Activated CD8-positive, alpha-beta memory T cell treated with anti-CD3 and anti-CD28 coated beads for 1 hour (primary cell): ENCODE data around the gene DNAJC8.

Experiments
- DNase-seq, 2 donors: peaks; one replicate each; pipeline ENCODE4 v3.0.0-alpha.2; 2020; ENCODE audit warnings: low read depth in 1 of 2; ENCODE audit errors: extremely low read depth in 1 of 2

The DNAJC8 gene

GRCh38 chr1:28205243-28205642, 27.6 kb downstream of the DNAJC8 start:
- no peak for DNase-seq

DNA sequence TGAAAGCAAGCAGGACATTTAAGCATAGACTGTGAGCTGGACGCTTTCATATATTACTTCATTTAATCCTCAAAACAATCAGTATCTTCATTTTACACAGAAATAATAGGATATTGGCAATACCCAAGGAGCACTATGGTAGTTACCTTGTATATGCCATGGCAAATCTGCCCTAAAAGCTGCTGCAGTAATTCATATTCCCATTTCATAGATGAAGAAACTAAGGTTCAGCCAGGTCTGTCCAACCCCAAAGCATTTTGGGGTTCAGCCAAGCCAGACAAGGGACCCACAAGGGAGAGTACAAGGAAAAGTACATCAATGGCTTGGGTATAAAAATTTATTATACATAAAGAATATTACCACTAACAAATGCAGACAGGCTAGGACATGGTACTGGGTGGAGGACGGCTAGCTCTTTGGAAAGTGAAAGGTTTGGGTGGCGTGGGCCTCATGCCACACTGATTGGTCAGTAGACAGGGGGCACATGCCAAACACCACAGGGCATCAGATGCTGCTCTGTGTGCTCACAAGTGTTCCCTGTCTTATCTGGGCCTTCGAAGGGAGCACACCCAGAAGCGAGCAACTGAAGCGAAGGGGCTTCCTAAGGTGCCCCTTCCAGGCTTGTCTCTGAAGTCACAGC, 32.5 kb downstream of the DNAJC8 start:
- no peak for DNase-seq

- peak; percentile 13 to 19 for DNase-seq
Observed at GRCh38 chr1:28199328-28200233, 33.2 kb downstream of the DNAJC8 start.

GRCh38 chr1:28197682-28198415, 35.0 kb downstream of the DNAJC8 start:
- DNase-seq, result no peak

DNA sequence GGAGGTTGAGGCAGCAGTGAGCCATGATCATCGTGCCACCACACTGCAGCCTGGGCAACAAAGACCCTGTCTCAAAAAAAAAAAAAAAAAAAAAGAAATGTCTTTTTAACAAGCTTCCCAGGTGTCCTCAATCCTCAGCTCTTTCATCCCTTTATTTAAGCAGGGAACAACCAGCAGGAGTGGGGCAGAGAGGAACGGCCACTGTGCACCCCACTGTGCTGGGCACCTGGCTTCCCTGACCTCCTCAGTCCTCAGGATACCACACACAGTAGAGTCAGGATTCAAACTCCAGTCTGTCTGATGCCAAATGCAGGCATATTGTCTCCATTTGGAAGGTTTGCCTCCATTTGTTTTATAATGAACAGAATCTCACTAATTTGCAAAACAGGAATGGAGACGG, 36.5 kb downstream of the DNAJC8 start:
- DNase-seq, result no peak

DNA sequence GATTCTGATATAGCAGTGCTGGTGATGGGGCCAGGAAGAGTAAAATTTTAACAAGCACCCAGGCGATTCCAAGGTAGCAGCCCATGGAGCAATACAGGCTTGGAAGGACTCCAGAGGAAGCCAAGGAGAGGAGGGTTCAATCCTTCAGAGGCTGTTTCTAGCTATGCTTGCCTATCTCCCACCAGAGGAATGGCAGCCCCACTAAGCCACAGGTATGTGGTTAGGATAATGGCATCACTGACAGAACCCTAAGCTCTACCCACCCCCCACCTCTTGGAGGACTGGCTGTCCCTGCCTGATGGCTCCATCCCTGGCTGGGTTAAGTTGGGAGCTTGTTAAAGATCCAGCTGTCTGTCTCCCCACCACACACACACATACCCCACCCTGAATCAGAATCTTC, 37.0 kb downstream of the DNAJC8 start:
- DNase-seq, result no peak

DNA sequence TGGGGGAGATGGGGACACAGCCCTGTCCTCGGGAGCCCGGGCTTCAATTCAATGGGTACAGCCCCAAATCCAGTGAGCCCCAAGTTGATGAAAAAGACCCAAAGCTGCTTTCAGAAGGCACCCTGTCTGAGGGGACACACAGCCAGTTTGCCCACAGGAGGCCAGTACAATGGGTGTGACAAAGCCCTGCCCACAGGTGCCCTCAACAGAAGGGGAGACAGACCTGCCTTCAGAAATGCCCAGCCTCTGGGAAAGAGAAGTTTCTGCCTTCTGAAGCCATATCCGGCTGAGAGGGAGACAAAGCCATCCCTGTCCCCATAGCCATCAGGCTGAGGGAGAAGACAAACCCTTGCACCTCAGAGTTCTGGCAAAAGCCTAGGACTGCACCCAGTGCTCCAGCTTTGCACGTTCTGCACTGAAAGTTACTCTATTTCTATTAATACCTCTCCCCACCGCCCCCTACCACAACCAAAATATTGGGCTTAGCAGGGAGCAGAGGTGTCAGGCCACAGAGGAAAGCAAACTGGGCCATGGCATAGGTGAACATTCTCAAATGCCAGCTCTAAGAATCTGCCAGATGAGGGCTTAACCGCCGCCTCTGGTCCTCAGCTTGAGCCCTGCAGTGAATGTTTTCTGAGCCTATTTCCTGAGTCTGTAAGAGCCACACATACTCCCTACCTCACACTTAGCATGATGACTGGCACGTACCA, 38.3 kb downstream of the DNAJC8 start:
- no peak for DNase-seq

GRCh38 chr1:28193701-28194161, 39.1 kb downstream of the DNAJC8 start:
- DNase-seq, result no peak

DNA sequence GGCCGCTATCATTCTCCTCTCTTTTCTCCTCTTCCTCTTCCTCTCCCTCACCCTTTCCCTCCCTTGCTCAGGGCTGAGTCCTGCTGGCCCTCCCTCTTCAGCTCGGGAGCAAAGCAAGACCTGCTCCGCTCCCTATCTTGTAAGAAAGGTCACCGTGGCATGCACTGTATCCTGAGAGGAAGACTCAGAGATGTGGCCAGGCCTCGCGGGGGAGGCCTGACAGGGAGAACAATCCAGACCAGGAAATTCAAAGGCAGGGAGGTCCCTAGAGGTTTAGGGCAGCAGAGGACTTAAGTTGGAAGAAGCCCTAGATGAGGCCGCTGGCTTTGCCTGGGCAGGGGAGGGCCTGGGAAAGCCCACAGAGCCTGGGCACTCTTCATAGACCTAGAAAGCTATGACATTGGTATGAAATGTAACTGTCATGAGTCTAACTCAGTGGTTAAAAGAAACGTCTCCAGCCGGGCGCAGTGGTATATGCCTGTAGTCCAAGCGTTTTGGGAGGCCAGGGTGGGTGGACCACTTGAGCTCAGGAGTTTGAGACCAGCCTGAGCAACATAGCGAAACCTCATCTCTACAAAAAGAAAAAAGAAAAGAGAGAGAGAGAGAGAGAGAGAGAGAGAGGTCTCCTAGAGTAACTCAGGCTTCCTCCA, 41.7 kb downstream of the DNAJC8 start:
- no peak for DNase-seq

GRCh38 chr1:28190337-28190979, 42.4 kb downstream of the DNAJC8 start:
- DNase-seq, result no peak

DNA sequence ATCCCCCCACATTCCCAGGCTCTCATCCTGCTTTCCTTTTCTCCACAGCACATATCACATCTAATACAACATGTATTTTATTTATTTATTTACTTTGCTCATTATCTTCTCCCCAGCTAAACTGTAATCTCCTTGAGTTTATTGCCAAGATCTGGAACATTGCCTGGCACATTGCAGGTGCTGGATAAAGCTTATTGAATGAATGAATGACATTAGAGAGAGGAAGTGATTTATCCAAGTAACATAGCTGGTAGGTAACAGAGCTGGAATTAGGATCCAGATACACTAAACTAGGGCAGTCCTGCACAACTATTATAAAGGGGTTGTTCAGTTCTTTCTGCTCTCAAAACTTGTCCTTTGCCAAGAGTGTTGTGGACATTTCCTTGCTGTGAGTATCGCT, 47.8 kb downstream of the DNAJC8 start:
- no peak for DNase-seq

- DNase-seq, result no peak
Observed at GRCh38 chr1:28180306-28181305, 52.2 kb downstream of the DNAJC8 start.

DNA sequence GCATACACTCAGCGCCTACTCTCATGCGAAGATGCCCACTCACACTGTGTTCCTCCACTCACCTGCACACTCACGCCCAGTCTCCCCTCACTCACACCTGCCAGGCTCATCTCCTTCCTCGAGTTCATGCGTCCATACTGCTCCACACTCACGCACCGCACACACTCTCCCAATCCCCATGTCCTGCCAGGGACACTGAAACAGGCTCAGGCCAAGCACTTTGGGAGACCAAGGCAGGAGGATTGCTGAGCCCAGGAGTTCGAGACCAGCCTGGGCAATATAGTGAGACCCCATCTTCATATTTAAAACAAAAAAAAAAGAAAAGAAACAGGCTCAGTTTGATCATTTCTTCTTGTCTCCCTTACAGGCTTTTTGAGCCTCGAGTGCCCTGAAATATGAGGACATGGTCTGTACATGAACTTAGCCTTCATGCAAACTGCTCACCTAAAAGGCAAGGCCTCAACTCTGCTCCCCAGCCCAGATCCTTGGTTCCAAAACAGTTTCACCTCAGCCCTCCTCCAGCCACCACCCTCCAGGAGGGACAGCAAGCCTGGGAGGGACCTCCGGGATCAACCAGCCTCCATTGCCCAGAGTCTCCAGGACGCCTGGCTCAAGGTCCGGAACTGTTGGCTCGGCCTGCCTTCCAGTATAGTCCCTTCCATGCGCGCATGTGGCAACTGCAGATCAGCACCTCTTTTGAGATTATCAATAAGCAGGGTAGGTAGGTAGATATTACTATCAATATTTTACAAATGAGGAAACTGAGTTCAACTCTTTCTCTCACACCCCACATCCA, 53.9 kb downstream of the DNAJC8 start:
- DNase-seq, result no peak

DNA sequence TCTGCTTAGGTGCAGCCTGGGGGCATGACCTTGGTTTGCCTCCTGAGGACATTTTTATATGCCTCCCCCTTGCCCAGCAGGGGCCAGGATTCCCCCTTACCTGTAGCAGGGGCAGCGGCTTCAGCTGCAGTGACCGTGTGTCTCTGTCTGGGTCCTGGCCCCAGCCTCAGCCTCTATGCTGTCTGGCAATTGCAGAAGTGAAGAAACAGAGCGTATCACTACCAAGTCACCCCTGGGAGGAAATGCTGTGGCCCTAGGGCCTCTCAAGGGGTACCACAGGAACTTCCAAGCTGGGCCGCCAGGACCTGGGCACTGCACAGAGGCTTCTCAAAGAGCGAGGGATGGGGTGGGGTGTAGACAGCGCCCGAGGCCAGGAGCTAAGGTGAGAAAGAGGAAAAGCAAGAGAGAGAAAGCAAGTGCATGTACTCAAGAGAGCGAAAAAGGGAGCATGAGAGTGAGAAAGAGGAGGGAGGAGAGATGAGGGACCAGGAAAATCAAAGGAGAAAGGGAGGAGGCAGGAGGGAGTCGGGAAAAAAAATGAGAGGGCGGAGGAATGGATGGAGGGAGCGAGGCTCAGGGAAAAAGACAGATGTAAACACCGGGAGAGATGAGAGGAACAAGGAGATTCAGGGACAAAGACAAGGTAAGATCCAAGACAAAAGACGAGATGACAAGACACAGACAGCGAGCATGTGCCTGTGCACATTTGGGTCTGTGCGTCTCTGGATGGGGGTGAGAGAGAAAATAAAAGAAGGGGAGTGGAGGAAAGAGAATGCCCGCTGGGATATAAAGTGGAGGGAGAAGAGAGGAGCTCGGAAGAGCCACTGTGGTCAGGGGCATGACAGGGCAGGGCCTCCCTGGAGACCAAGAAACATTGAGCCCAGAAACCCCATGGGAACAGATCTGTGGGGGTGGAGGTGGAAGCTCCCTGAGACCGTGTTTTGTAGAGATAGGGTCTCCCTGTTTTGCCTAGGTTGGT, 56.0 kb downstream of the DNAJC8 start, which contains the start of gene PTAFR:
Gene PTAFR, minus strand, starts transcription at position 199 of the 979 bp plus-strand sequence. CDS start 25,669 bp downstream, outside the sequence.
- DNase-seq, result no peak

DNA sequence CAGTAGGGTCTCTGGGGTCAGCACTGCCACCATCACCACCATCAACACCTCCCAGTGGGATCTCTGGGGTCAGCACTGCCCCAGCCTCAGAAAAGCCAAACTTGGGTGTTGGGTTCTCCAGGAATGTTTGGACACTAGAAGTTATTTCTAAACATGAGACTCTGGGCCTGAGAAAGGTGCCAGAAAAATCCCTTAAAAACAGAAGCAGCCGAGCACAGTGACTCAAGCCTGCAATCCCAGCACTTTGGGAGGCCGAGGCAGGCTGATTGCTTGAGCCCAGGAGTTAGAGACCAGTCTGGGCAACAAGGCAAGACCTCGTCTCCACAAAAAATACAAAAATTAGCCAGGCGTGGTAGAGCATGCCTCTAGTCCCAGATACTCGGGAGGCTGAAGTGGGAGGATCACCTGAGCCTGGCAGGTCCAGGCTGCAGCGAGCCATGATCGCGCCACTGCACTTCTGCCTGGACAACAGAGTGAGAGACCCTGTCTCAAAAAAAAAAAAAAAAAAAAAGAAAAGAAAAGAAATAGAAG, 56.8 kb downstream of the DNAJC8 start:
- DNase-seq, result no peak

DNA sequence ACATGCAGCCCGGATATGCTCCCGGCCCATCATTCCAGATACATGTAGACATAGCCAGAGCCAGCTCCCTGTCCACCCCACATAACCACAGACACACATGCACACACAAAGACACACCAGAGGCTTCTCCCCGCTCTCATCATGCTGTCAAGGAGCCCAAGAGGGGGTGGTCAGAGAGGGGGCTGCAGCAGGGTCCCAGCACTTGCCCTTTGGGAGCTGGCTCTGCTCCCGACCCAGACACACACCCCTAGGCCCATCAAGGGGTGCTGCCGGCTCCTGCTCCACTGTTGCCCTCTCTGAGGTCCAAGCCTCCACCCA, 58.9 kb downstream of the DNAJC8 start:
- no peak for DNase-seq
